ENCODE data around the gene FKBP3. TPM values are rescaled to one million over a fixed set of nuclear protein-coding genes. Genes with fewer than 3 reads are reported as not detected.
A peak's percentile ranks its signal among the peaks of the same experiment; 100 is the strongest.

FKBP3 gene
- total and polyA plus RNA-seq, 2 of the 13 experiments (the other 11 are each of a cell fraction or from before 2014, with no cell fraction given), result 57.0 to 87.6 TPM

DNA sequence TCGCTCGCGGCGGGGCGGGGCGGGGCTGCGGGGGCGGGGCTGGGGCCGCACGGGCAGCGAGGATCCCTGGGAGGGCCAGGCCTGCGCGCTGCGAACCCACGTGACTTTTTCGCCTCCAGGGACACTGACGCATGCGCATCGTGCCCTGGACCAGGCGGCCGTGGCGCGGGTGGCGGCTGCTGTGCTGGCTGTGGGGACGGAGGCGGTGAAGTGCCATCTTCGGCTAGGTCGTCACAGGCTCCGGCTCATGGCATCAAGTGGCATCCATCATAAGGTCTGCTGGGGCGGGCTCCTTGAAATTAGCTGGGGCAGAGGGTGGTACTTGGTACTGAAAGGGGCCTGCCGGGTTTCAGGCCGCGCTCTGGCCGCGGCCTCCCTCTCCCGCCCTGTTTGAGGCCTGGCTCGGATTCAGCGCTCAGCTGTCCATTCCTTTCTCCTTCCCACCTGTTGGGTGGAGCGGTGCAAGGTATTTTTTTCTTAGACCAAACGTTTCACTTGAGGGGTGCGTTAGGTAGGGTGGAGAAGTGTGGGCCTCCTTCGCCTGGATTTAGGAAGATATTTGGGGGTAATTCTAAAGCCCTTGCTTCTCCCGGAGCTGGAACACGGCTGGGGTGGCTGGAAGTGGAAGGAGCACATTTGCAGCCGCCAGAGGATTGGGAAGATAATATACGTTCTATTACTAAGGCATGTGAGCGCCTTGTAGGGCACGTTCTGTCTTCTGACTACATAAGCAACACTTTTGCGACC lies 50.1 kb downstream of the FKBP3 start, which contains the start of gene PRPF39:
Gene PRPF39 (plus strand): TSS at position 141 of the 747 bp plus-strand sequence. CDS start 11,124 bp downstream, outside the sequence.
- POLR2A ChIA-PET, result interaction anchor here (0.7 to 1.9 kb wide), 9 partner anchors 14 to 187 kb away, joined by 3 to 7 read pairs (median 5); partner anchors contain the start of genes FKBP3, KLHL28, MIS18BP1 and TOGARAM1
- CTCF ChIA-PET (ENCODE audit: low intra/inter-chr PET ratio, low total read pairs), result no interaction called here
- TF ChIP-seq KMT2B (CRISPR knock-in tag; IDR thresholded peaks at IDR 0.05) (peak; percentile 70; the same call in 1 of the 2 replicates), REPIN1 (CRISPR knock-in tag; IDR thresholded peaks at IDR 0.05; ENCODE audit: borderline replicate concordance, low read depth) (peak; percentile 65; the same call in 1 of the 2 replicates), ZKSCAN5 (CRISPR knock-in tag; IDR thresholded peaks at IDR 0.05) (0 out of 2 replicates have a peak, but pooled peaks have one; percentile 34), SP4 (CRISPR knock-in tag; IDR thresholded peaks at IDR 0.05) (no peak), IRX3 (CRISPR knock-in tag; IDR thresholded peaks at IDR 0.05; ENCODE audit: borderline replicate concordance, low read depth) (peak; percentile 72; the same call in 1 of the 2 replicates), ZNF776 (CRISPR knock-in tag; IDR thresholded peaks at IDR 0.05) (peak; percentile 67; the same call in 1 of the 2 replicates), NFE2 (CRISPR knock-in tag; IDR thresholded peaks at IDR 0.05) (no peak), ZNF274 (CRISPR knock-in tag; IDR thresholded peaks at IDR 0.05) (peak; percentile 42; the same call in 1 of the 2 replicates), NKX3-1 (CRISPR knock-in tag; IDR thresholded peaks at IDR 0.05) (0 out of 2 replicates have a peak, but pooled peaks have one; percentile 41), SP1 (IDR thresholded peaks at IDR 0.05) (no peak), SP1 (CRISPR knock-in tag; IDR thresholded peaks at IDR 0.05) (no peak), ZNF501 (CRISPR knock-in tag; IDR thresholded peaks at IDR 0.05) (peak; percentile 71; the same call in 1 of the 2 replicates), HOXA3 (CRISPR knock-in tag; IDR thresholded peaks at IDR 0.05) (no peak; the same call in 1 of the 2 replicates)
- TF ChIP-seq, protein P1, sequence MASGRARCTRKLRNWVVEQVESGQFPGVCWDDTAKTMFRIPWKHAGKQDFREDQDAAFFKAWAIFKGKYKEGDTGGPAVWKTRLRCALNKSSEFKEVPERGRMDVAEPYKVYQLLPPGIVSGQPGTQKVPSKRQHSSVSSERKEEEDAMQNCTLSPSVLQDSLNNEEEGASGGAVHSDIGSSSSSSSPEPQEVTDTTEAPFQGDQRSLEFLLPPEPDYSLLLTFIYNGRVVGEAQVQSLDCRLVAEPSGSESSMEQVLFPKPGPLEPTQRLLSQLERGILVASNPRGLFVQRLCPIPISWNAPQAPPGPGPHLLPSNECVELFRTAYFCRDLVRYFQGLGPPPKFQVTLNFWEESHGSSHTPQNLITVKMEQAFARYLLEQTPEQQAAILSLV (CRISPR knock-in tag; IDR thresholded peaks at IDR 0.05; ENCODE audit: borderline replicate concordance), result peak; percentile 78; the same call in 1 of the 2 replicates
- TF ChIP-seq, protein P2, sequence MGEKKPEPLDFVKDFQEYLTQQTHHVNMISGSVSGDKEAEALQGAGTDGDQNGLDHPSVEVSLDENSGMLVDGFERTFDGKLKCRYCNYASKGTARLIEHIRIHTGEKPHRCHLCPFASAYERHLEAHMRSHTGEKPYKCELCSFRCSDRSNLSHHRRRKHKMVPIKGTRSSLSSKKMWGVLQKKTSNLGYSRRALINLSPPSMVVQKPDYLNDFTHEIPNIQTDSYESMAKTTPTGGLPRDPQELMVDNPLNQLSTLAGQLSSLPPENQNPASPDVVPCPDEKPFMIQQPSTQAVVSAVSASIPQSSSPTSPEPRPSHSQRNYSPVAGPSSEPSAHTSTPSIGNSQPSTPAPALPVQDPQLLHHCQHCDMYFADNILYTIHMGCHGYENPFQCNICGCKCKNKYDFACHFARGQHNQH (CRISPR knock-in tag; IDR thresholded peaks at IDR 0.05), result no peak; the same call in 1 of the 2 replicates
- TF ChIP-seq, protein P3, sequence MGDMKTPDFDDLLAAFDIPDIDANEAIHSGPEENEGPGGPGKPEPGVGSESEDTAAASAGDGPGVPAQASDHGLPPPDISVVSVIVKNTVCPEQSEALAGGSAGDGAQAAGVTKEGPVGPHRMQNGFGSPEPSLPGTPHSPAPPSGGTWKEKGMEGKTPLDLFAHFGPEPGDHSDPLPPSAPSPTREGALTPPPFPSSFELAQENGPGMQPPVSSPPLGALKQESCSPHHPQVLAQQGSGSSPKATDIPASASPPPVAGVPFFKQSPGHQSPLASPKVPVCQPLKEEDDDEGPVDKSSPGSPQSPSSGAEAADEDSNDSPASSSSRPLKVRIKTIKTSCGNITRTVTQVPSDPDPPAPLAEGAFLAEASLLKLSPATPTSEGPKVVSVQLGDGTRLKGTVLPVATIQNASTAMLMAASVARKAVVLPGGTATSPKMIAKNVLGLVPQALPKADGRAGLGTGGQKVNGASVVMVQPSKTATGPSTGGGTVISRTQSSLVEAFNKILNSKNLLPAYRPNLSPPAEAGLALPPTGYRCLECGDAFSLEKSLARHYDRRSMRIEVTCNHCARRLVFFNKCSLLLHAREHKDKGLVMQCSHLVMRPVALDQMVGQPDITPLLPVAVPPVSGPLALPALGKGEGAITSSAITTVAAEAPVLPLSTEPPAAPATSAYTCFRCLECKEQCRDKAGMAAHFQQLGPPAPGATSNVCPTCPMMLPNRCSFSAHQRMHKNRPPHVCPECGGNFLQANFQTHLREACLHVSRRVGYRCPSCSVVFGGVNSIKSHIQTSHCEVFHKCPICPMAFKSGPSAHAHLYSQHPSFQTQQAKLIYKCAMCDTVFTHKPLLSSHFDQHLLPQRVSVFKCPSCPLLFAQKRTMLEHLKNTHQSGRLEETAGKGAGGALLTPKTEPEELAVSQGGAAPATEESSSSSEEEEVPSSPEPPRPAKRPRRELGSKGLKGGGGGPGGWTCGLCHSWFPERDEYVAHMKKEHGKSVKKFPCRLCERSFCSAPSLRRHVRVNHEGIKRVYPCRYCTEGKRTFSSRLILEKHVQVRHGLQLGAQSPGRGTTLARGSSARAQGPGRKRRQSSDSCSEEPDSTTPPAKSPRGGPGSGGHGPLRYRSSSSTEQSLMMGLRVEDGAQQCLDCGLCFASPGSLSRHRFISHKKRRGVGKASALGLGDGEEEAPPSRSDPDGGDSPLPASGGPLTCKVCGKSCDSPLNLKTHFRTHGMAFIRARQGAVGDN (CRISPR knock-in tag; IDR thresholded peaks at IDR 0.05), result peak; percentile 92
- TF ChIP-seq, protein P4, sequence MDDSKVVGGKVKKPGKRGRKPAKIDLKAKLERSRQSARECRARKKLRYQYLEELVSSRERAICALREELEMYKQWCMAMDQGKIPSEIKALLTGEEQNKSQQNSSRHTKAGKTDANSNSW (CRISPR knock-in tag; IDR thresholded peaks at IDR 0.05; ENCODE audit: borderline replicate concordance), result no peak

More for the DNA sequence above, 50.1 kb downstream of the FKBP3 start, which contains the start of gene PRPF39:
- Histone ChIP-seq H3K9me3 (ENCODE audit: low read length) (no peaks in the 10 kb centered on the region), H2AFZ (ENCODE audit: low read length) (peak within 1 kb of the TSS; percentile 98), H3K4me3 (replicated peaks in 1 of 3; ENCODE audit: insufficient read depth in 1 of 3, low read depth in 2 of 3, low read length in 3 of 3) (peak within 1 kb of the TSS; percentile 81 to 91 (median 90)), H3K27ac (ENCODE audit: extremely low read length, insufficient read depth, low read length) (peak within 1 kb of the TSS; percentile 77), H3K36me3 (replicated peaks in 1 of 2; ENCODE audit: control insufficient read depth in 1 of 2, insufficient read depth in 2 of 2, low read length in 2 of 2) (0 out of 5 replicates have a peak, but pooled peaks cover 0 to 4% of the 10 kb centered on the region in 2 experiments), H3K9ac (ENCODE audit: insufficient read depth, low read depth, low read length) (peak within 1 kb of the TSS; percentile 84), H3K4me1 (ENCODE audit: insufficient read depth, low read length) (peaks cover 62% of the 10 kb centered on the region), H3K79me2 (ENCODE audit: insufficient read depth, low read length) (peaks cover 51% of the 10 kb centered on the region), H3K4me2 (ENCODE audit: low read depth, low read length) (peak within 1 kb of the TSS; percentile 94), H4K20me1 (ENCODE audit: insufficient read depth, low read length) (peaks cover 36% of the 10 kb centered on the region), H3K27me3 (ENCODE audit: control insufficient read depth in 1 of 2, insufficient read depth in 2 of 2, low read length in 2 of 2) (no peaks in the 10 kb centered on the region)
- BruUV-seq (replicated peaks), result TSS peak; percentile 65
- in situ Hi-C loops (cut with HindIII; ENCODE audit: extremely low pct_ligation_motif_present, low pct_unique_long_range_greater_than_20kb) (no loop called here), intact Hi-C loops (cut with micrococcal nuclease; ENCODE audit: unreplicated experiment) (loop anchor here (2.0 kb wide), 2 partner anchors 51 to 121 kb away; partner anchors contain the start of genes FANCM, FKBP3 and TOGARAM1)
- ATAC-seq (peak; percentile 92), FAIRE-seq (no peak), DNase-seq (ENCODE audit: low spot score) (peak; percentile 87)
- WGBS (ENCODE audit: low lambda C conversion rate), result under 1% methylated on average over 13 of the region's 49 CpGs
